GM19240 (cell line): ENCODE measurements around the gene CNTN4.

Experiments
- DNase-seq: peaks from one replicate; pipeline ENCODE4 v3.0.0; 2011; ENCODE audit warnings: low spot score; ENCODE audit not compliant: insufficient read length

The CNTN4 gene

GRCh38 chr3:3086239-3086638 lies 987.6 kb downstream of the CNTN4 start:
- DNase-seq = no peak

- no peak for DNase-seq
Observed at GRCh38 chr3:3087279-3087678, 988.6 kb downstream of the CNTN4 start.

- no peak for DNase-seq
Observed at GRCh38 chr3:3087716-3088465, 989.2 kb downstream of the CNTN4 start.

GRCh38 chr3:3089017-3089416 lies 990.4 kb downstream of the CNTN4 start:
- no peak for DNase-seq

GRCh38 chr3:3097958-3098357 lies 999.3 kb downstream of the CNTN4 start:
- no peak for DNase-seq

DNA sequence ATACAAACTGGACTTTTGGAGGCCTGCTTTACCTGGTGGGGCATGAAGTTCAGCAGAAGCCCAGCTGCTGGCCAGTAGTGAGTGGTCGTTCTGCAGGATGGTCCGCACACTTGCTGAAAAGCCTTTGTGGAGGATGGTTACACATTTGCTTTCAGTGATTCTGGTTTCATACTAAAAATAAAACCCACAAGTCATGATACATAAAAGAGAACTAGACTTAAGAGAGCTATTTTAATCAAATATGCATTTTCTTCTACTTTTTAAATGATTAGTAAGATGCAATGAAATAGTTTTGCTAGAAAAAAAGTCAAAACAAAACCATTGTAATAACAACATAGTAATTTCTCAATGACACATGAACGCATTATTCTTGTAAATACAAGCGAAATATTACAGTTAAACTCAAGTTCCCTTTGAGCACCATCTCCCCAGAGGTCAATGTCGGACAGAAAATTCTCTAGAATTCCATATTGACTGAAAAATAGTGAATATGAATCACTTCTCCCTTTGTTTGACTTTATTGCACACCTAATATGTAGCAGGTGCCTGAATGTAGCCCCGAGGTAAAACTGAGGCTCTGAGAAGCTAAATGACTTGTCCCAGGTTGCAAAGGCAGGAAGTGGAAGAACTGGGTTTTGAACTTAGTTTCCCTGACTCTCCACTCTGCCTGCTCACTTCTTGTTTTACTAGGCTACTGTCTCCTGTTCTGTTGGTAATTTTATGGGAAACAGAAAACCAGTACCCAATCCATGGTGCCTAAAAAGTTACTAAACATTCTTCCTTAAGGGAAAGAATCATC lies 1003.2 kb downstream of the CNTN4 start:
- no peak for DNase-seq

- DNase-seq = no peak
Observed at GRCh38 chr3:3102751-3103150, 1004.1 kb downstream of the CNTN4 start.

DNA sequence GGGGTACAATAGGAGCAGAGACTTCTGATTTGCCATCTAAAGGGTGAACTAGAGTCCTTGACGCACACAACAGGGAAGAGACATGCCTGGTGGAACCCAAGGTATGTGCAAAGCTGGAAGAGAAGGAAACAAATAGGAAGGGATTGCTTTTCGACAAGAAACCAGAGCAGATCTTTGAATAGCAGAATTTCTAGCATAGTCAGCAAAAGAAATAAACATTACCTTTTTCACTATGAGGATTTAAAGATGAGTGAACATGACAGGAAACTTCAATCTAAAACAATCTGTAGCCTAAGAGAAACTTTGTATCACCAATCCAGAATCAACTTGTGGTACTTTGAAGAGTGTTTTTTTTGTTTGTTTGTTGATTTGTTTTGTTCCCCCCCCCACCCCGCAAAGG lies 1006.6 kb downstream of the CNTN4 start:
- no peak for DNase-seq

- no peak for DNase-seq
Observed at GRCh38 chr3:3105815-3106214, 1007.1 kb downstream of the CNTN4 start.

GRCh38 chr3:3107181-3107580 lies 1008.5 kb downstream of the CNTN4 start:
- no peak for DNase-seq
